ENCODE measurements around the gene TMEM164.

TMEM164 gene

DNA sequence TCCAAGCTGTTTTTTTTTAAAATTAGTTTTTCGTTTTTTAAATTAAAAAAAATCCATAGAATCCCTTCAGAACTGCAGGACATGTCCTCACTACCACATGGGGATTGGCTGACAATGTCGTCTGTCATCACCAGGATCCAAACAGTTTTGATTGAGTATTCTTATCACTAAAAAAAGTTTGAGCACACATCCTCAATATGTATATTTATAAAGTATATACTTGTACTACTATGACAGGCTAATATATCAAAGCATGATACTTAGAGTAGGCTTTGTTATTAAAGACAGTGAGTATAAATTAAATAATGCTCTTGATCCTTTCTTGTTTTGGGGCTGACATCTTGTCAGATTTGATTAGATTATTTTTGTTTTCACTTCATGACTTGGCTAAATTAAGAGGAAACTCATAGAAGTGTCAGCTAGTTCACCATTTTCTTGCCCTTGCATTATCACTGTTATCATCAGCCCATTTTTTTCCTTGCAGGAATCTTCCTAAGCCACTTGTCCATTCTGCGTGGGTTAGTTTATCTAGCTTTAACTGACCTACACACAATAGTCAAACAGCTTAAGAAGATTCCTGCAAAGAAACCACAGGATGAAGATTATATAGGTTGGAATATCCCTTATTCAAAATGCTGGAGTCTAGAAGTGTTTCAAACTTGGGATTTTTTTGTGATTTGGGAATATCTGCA lies 222.2 kb downstream of the TMEM164 start:
- no peak for DNase-seq (ENCODE audit: extremely low read depth, low read depth)
- TF ChIP-seq, protein P1, sequence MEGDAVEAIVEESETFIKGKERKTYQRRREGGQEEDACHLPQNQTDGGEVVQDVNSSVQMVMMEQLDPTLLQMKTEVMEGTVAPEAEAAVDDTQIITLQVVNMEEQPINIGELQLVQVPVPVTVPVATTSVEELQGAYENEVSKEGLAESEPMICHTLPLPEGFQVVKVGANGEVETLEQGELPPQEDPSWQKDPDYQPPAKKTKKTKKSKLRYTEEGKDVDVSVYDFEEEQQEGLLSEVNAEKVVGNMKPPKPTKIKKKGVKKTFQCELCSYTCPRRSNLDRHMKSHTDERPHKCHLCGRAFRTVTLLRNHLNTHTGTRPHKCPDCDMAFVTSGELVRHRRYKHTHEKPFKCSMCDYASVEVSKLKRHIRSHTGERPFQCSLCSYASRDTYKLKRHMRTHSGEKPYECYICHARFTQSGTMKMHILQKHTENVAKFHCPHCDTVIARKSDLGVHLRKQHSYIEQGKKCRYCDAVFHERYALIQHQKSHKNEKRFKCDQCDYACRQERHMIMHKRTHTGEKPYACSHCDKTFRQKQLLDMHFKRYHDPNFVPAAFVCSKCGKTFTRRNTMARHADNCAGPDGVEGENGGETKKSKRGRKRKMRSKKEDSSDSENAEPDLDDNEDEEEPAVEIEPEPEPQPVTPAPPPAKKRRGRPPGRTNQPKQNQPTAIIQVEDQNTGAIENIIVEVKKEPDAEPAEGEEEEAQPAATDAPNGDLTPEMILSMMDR (IDR thresholded peaks at IDR 0.05; ENCODE audit: low read depth, low read length, missing control alignments) = no peak

DNA sequence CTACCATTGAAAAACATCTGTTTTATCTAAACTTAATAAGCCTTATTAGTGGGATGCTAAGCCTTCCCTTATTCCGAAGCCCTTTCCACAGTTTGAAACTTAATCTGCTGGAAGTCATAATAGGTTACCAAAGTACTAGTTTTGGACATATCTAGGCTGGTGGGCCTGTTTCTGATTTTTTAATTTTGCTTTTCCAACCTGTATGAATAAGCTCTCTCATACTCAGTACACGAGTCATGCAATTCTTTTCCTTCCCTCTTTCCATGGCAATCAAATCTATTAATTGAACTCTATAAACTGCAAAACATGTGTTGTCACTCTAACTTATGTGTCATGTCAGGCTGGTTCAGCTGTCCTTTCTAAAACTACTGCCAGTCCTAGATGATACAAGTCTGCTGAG lies 224.0 kb downstream of the TMEM164 start:
- H3K4me3 ChIP-seq (replicated peaks; ENCODE audit: low read depth, low read length) = no peak overlapping the region
- TF ChIP-seq, protein P1 (IDR thresholded peaks at IDR 0.05; ENCODE audit: low read depth, low read length, missing control alignments) = no peak

More for the DNA sequence above, 222.2 kb downstream of the TMEM164 start:
- no peak overlapping the region for H3K4me3 ChIP-seq (replicated peaks; ENCODE audit: low read depth, low read length)

More for the DNA sequence above, 224.0 kb downstream of the TMEM164 start:
- no peak for DNase-seq (ENCODE audit: extremely low read depth, low read depth)
